ENCODE results near the gene MSI2. TPM values are rescaled to one million over a fixed set of nuclear protein-coding genes. Genes with fewer than 3 reads are reported as not detected.

MSI2 gene
- polyA plus RNA-seq, 1 of the 3 experiments (the other 2 are of a cell fraction) = 24.1 TPM

GRCh38 chr17:57335195-57335792 lies 79.0 kb downstream of the MSI2 start (continued):
- TF ChIP-seq TCF12 (IDR thresholded peaks at IDR 0.05) = no peak
- TF ChIP-seq, protein P1, sequence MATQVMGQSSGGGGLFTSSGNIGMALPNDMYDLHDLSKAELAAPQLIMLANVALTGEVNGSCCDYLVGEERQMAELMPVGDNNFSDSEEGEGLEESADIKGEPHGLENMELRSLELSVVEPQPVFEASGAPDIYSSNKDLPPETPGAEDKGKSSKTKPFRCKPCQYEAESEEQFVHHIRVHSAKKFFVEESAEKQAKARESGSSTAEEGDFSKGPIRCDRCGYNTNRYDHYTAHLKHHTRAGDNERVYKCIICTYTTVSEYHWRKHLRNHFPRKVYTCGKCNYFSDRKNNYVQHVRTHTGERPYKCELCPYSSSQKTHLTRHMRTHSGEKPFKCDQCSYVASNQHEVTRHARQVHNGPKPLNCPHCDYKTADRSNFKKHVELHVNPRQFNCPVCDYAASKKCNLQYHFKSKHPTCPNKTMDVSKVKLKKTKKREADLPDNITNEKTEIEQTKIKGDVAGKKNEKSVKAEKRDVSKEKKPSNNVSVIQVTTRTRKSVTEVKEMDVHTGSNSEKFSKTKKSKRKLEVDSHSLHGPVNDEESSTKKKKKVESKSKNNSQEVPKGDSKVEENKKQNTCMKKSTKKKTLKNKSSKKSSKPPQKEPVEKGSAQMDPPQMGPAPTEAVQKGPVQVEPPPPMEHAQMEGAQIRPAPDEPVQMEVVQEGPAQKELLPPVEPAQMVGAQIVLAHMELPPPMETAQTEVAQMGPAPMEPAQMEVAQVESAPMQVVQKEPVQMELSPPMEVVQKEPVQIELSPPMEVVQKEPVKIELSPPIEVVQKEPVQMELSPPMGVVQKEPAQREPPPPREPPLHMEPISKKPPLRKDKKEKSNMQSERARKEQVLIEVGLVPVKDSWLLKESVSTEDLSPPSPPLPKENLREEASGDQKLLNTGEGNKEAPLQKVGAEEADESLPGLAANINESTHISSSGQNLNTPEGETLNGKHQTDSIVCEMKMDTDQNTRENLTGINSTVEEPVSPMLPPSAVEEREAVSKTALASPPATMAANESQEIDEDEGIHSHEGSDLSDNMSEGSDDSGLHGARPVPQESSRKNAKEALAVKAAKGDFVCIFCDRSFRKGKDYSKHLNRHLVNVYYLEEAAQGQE (IDR thresholded peaks at IDR 0.05; ENCODE audit: low read depth, low read length) = no peak

DNA sequence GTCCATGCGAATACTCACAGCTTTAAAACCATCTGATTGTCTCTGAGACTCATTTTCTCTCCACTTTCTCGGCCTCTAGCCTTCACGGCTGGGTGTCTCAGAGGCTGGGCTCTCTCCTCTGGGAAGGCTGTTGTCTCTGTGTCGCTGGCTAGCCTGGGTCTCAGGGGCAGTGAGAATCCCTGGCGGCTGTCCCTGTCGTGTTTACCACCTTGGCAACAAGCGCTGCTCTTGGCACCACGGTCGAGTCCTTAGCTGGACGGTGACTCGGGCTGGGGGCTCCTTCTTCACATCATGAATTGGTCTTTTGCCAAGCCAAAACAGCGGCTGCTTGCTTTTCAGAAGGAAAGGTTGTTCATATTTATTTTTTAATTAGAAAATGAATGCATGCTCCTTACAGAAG lies 81.1 kb downstream of the MSI2 start:
- peak overlapping the region in 1 of 2 experiments; percentile 5; a peak in 1 of 4 replicates for H3K27ac ChIP-seq (ENCODE audit: low read depth in 2 of 2, low read length in 1 of 2)
- H3K4me1 ChIP-seq (ENCODE audit: control insufficient read depth in 1 of 2, insufficient read depth in 2 of 2, low read depth in 1 of 2, low read length in 1 of 2) = peaks cover 0 to 28% of the 10 kb centered on the region in 2 experiments; a peak in 1 of 4 replicates
- POLR2A ChIA-PET = no interaction called here
- no peaks in the 10 kb centered on the region for H3K9me2 ChIP-seq
- no peaks in the 10 kb centered on the region for H3K9me3 ChIP-seq
- no peak for DNase-seq
- CTCF ChIA-PET = interaction anchor here (0.8 to 1.6 kb wide), 4 partner anchors 11 to 26 kb away, joined by 3 to 6 read pairs (median 4); no protein-coding TSS in a partner anchor
- WGBS (ENCODE audit: low lambda C conversion rate) = 92% methylated on average over 12 of the region's 12 CpGs
- no peak overlapping the region for H3K4me3 ChIP-seq (ENCODE audit: low read depth in 2 of 2, low read length in 1 of 2)
- H3K36me3 ChIP-seq (replicated peaks in 1 of 2; ENCODE audit: control insufficient read depth in 1 of 2, insufficient read depth in 2 of 2, low read length in 1 of 2) = no peaks in the 10 kb centered on the region
- H4K20me1 ChIP-seq (ENCODE audit: insufficient read depth) = no peaks in the 10 kb centered on the region; the same call in 1 of the 2 replicates
- no peak overlapping the region for H2AFZ ChIP-seq (ENCODE audit: low read depth)
- no peak overlapping the region for H3K9ac ChIP-seq
- no peaks in the 10 kb centered on the region for H3F3A ChIP-seq (replicated peaks; ENCODE audit: insufficient read depth)
- no peak overlapping the region for H3K4me2 ChIP-seq
- no peaks in the 10 kb centered on the region for H3K79me2 ChIP-seq (ENCODE audit: insufficient read depth)
- H3K27me3 ChIP-seq (ENCODE audit: insufficient read depth) = no peaks in the 10 kb centered on the region
- TF ChIP-seq EP300 (IDR thresholded peaks at IDR 0.05; ENCODE audit: borderline replicate concordance in 1 of 2, low read depth in 1 of 2, low read length in 1 of 2) = no peak
- TF ChIP-seq, protein P2, sequence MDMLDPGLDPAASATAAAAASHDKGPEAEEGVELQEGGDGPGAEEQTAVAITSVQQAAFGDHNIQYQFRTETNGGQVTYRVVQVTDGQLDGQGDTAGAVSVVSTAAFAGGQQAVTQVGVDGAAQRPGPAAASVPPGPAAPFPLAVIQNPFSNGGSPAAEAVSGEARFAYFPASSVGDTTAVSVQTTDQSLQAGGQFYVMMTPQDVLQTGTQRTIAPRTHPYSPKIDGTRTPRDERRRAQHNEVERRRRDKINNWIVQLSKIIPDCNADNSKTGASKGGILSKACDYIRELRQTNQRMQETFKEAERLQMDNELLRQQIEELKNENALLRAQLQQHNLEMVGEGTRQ (IDR thresholded peaks at IDR 0.05; ENCODE audit: borderline replicate concordance, low read depth, low read length) = no peak
- no peak for TF ChIP-seq RXRA (IDR thresholded peaks at IDR 0.05; ENCODE audit: borderline replicate concordance, low read depth)
- TF ChIP-seq, protein P1 (IDR thresholded peaks at IDR 0.05; ENCODE audit: low read depth, low read length) = no peak
- no peak for TF ChIP-seq MAX (IDR thresholded peaks at IDR 0.05; ENCODE audit: low read depth)
- no peak for TF ChIP-seq PBX3 (IDR thresholded peaks at IDR 0.05)
- no peak for TF ChIP-seq IRF3 (IDR thresholded peaks at IDR 0.05; ENCODE audit: low read depth, low read length)
- TF ChIP-seq ELF1 (IDR thresholded peaks at IDR 0.05) = no peak
- TF ChIP-seq TAF1 (IDR thresholded peaks at IDR 0.05; ENCODE audit: borderline replicate concordance, low read depth, low read length) = no peak
- TF ChIP-seq, protein P3, sequence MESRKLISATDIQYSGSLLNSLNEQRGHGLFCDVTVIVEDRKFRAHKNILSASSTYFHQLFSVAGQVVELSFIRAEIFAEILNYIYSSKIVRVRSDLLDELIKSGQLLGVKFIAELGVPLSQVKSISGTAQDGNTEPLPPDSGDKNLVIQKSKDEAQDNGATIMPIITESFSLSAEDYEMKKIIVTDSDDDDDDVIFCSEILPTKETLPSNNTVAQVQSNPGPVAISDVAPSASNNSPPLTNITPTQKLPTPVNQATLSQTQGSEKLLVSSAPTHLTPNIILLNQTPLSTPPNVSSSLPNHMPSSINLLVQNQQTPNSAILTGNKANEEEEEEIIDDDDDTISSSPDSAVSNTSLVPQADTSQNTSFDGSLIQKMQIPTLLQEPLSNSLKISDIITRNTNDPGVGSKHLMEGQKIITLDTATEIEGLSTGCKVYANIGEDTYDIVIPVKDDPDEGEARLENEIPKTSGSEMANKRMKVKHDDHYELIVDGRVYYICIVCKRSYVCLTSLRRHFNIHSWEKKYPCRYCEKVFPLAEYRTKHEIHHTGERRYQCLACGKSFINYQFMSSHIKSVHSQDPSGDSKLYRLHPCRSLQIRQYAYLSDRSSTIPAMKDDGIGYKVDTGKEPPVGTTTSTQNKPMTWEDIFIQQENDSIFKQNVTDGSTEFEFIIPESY (IDR thresholded peaks at IDR 0.05; ENCODE audit: borderline replicate concordance, low read depth) = no peak
